Astrocyte (in vitro differentiated cells and primary cell): ENCODE results near the gene MB. TPM values are rescaled to one million over a fixed set of nuclear protein-coding genes. Genes with fewer than 3 reads are reported as not detected.

Source experiments
- DNase-seq: peaks from one replicate; pipeline ENCODE4 v3.0.0-alpha.2; 2010; ENCODE audit warnings: low read depth
- FAIRE-seq: peaks from 2 replicates; lab custom pipeline; 2011; peaks lifted over from hg19 to GRCh38; lab: Jason Lieb, UNC
- H2AFZ ChIP-seq: 2 replicates; pipeline ENCODE4 v1.6.0; 2012; ENCODE audit warnings: low read depth, low read length, inconsistent platforms
- H3K27ac ChIP-seq: 2 replicates; pipeline ENCODE4 v1.5.1; 2011; ENCODE audit warnings: low read depth, low read length, inconsistent platforms
- H3K27me3 ChIP-seq: 2 replicates; pipeline ENCODE4 v1.6.0; 2011; ENCODE audit warnings: low read length, inconsistent platforms; ENCODE audit not compliant: insufficient read depth
- H3K36me3 ChIP-seq: 2 replicates; pipeline ENCODE4 v1.5.1; 2011; ENCODE audit warnings: low read length, inconsistent platforms; ENCODE audit not compliant: insufficient read depth
- H3K4me1 ChIP-seq: 2 replicates; pipeline ENCODE4 v1.5.1; 2011; ENCODE audit warnings: low read length, inconsistent platforms; ENCODE audit not compliant: insufficient read depth
- H3K4me2 ChIP-seq: 2 replicates; pipeline ENCODE4 v1.6.0; 2012; ENCODE audit warnings: low read length, inconsistent platforms
- H3K4me3 ChIP-seq: 2 replicates; pipeline ENCODE4 v1.5.1; 2011; ENCODE audit warnings: low read depth, mild to moderate bottlenecking, low read length, inconsistent platforms; ENCODE audit not compliant: insufficient read depth
- H3K79me2 ChIP-seq: 2 replicates; pipeline ENCODE4 v1.6.0; 2012; ENCODE audit warnings: mild to moderate bottlenecking, low read length, inconsistent platforms; ENCODE audit not compliant: insufficient read depth
- H3K9ac ChIP-seq: 2 replicates; pipeline ENCODE4 v1.6.0; 2012; ENCODE audit warnings: mild to moderate bottlenecking, low read length, inconsistent platforms
- H3K9me3 ChIP-seq: 2 replicates; pipeline ENCODE4 v1.5.1; 2012; ENCODE audit warnings: low read depth, mild to moderate bottlenecking, low read length, inconsistent platforms; ENCODE audit not compliant: insufficient read depth
- H4K20me1 ChIP-seq: 2 replicates; pipeline ENCODE4 v1.6.0; 2012; ENCODE audit warnings: low read length, inconsistent platforms; ENCODE audit not compliant: insufficient read depth
- H3K27ac Mint-ChIP-seq: one replicate; pipeline ENCODE4 v1.8.0; 2021; ENCODE audit warnings: mild to moderate bottlenecking, mixed read lengths; ENCODE audit not compliant: unreplicated experiment
- H3K27me3 Mint-ChIP-seq: one replicate; pipeline ENCODE4 v1.8.0; 2021; ENCODE audit warnings: low read depth, mixed read lengths; ENCODE audit not compliant: unreplicated experiment
- H3K36me3 Mint-ChIP-seq: one replicate; pipeline ENCODE4 v1.8.0; 2021; ENCODE audit warnings: low read depth, mixed read lengths; ENCODE audit not compliant: unreplicated experiment
- H3K4me1 Mint-ChIP-seq: one replicate; pipeline ENCODE4 v1.8.0; 2021; ENCODE audit warnings: low read depth, mixed read lengths; ENCODE audit not compliant: unreplicated experiment
- H3K4me3 Mint-ChIP-seq: one replicate; pipeline ENCODE4 v1.8.0; 2021; ENCODE audit warnings: mild to moderate bottlenecking, moderate library complexity, mixed read lengths; ENCODE audit not compliant: unreplicated experiment
- H3K9me3 Mint-ChIP-seq: one replicate; pipeline ENCODE4 v1.8.0; 2021; ENCODE audit warnings: mild to moderate bottlenecking, mixed read lengths; ENCODE audit not compliant: unreplicated experiment
- EZH2 ChIP-seq: IDR thresholded peaks from 2 replicates; pipeline ENCODE4 v1.6.1; 2012; ENCODE audit warnings: mild to moderate bottlenecking, low read length, inconsistent platforms; ENCODE audit not compliant: insufficient read depth
- total RNA-seq: library from RNA; stranded (reverse); gene quantifications from 2 replicates; pipeline ENCODE4 v1.2.1, GENCODE V29; 2021
- TF ChIP-seq, protein P1 (sequence below): IDR thresholded peaks from 2 replicates; pipeline ENCODE4 v1.5.1; 2011; ENCODE audit warnings: low read depth, mild to moderate bottlenecking, inconsistent platforms, low read length, moderate library complexity; ENCODE audit not compliant: insufficient read depth

The MB gene
- total RNA-seq, 1 donor from 2014 or later: not detected

DNA sequence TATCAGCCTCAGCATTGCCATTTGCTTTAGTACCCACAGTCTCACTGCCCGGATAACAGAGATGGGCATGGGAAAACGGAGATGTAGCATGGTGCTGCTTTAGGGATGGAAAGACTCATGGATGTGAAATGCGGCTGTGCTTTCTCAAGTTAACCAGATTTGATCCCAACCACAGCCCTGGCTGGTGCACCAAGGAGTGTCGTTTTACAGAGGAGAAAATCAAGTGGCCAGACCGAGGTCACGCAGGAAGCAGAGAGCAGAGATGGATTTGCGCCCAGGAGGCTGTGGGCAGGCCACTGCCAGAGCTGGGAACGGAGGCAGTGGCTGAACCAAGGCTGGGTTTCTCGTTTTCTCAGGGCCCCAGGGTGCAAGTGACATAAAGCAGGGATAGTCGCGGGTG is 9.0 kb downstream of the MB start:
- Histone ChIP-seq H3K79me2 (no peaks in the 10 kb centered on the region), H3K9ac (no peak overlapping the region), H4K20me1 (no peaks in the 10 kb centered on the region), H3K9me3 (no peaks in the 10 kb centered on the region), H2AFZ (no peak overlapping the region), H3K4me2 (no peak overlapping the region), H3K36me3 (no peaks in the 10 kb centered on the region), H3K4me3 (no peak overlapping the region), H3K4me1 (peaks cover 12% of the 10 kb centered on the region), H3K27me3 (peaks cover 15% of the 10 kb centered on the region), H3K27ac (no peak overlapping the region)
- H3K4me3 Mint-ChIP-seq: no peak overlapping the region
- FAIRE-seq: no peak
- H3K9me3 Mint-ChIP-seq: peaks cover 3% of the 10 kb centered on the region
- TF ChIP-seq, protein P1, sequence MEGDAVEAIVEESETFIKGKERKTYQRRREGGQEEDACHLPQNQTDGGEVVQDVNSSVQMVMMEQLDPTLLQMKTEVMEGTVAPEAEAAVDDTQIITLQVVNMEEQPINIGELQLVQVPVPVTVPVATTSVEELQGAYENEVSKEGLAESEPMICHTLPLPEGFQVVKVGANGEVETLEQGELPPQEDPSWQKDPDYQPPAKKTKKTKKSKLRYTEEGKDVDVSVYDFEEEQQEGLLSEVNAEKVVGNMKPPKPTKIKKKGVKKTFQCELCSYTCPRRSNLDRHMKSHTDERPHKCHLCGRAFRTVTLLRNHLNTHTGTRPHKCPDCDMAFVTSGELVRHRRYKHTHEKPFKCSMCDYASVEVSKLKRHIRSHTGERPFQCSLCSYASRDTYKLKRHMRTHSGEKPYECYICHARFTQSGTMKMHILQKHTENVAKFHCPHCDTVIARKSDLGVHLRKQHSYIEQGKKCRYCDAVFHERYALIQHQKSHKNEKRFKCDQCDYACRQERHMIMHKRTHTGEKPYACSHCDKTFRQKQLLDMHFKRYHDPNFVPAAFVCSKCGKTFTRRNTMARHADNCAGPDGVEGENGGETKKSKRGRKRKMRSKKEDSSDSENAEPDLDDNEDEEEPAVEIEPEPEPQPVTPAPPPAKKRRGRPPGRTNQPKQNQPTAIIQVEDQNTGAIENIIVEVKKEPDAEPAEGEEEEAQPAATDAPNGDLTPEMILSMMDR: no peak
- TF ChIP-seq EZH2: no peak
- peaks cover 55% of the 10 kb centered on the region for H3K27me3 Mint-ChIP-seq
- H3K27ac Mint-ChIP-seq: no peak overlapping the region
- H3K4me1 Mint-ChIP-seq: peaks cover 13% of the 10 kb centered on the region
- no peaks in the 10 kb centered on the region for H3K36me3 Mint-ChIP-seq
- peak; percentile 18 for DNase-seq

DNA sequence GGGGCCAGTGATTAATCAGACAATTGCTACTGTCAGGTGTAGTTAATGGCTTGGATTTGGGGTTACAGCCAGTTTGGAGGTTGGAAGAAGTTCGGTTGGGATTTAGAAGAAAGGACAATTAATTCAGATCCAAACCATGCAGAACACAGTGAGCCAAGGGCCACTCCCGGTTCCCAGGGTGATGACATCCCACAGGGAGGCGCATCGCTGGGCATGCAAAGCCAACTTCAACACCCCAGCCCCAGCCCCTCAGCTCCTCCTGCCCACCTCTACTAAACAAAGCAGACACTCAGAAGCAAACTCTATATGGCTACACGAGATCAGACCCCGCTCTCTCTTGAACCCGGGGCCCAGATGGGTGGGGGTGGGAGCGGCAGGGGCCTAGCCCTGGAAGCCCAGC is 10.2 kb downstream of the MB start:
- no peaks in the 10 kb centered on the region for H3K36me3 Mint-ChIP-seq

DNA sequence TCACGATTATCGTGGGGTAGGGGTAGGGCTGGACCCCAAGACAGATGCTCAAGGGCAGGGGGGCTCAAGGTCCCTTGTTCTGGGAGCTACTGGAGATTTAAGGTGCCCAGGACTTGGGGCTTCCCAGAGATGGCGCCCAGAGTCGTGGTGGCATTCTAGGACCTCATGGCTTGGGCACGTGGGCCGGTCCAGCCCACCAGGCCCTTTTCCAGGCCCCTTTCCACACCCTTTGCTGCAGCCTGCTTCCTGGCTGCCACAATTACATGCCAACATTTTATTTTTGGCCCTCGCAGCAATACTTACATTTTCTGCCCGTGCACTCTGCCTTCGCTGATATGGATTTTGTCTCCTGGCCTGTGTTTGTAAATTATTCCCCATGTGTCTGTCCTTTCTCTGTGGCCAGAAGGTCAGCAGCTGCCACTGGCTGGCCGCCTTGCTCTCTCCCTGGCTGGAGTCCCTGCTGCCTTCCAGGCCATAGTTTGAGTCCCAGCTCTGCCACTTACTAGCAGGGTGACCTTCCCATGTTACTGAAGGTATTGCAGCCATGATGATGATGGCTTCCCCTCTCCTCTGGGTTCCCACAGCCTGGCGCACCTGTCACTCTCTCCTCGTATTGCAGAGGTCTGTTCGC is 11.2 kb downstream of the MB start:
- no peak overlapping the region for H2AFZ ChIP-seq
- peaks cover 11% of the 10 kb centered on the region for H3K27me3 ChIP-seq
- no peak overlapping the region for H3K4me2 ChIP-seq
- TF ChIP-seq, protein P1: no peak
- no peak for TF ChIP-seq EZH2
- H3K27ac ChIP-seq: no peak overlapping the region
- DNase-seq: no peak
- Mint-ChIP-seq H3K36me3 (no peaks in the 10 kb centered on the region), H3K4me3 (no peak overlapping the region), H3K27me3 (peaks cover 38% of the 10 kb centered on the region), H3K27ac (no peak overlapping the region), H3K4me1 (peaks cover 13% of the 10 kb centered on the region), H3K9me3 (peaks cover 3% of the 10 kb centered on the region)
- H3K9me3 ChIP-seq: no peaks in the 10 kb centered on the region
- peaks cover 18% of the 10 kb centered on the region for H3K4me1 ChIP-seq
- H3K36me3 ChIP-seq: no peaks in the 10 kb centered on the region
- H3K79me2 ChIP-seq: no peaks in the 10 kb centered on the region
- FAIRE-seq: no peak
- no peaks in the 10 kb centered on the region for H4K20me1 ChIP-seq
- no peak overlapping the region for H3K9ac ChIP-seq
- no peak overlapping the region for H3K4me3 ChIP-seq

More for the DNA sequence above, 10.2 kb downstream of the MB start:
- FAIRE-seq (no peak), DNase-seq (no peak)
- Histone ChIP-seq H4K20me1 (no peaks in the 10 kb centered on the region), H3K27me3 (peaks cover 15% of the 10 kb centered on the region), H3K9ac (no peak overlapping the region), H3K4me2 (no peak overlapping the region), H3K36me3 (no peaks in the 10 kb centered on the region), H3K79me2 (no peaks in the 10 kb centered on the region), H3K4me3 (no peak overlapping the region), H3K9me3 (no peaks in the 10 kb centered on the region), H3K4me1 (peaks cover 18% of the 10 kb centered on the region), H3K27ac (no peak overlapping the region), H2AFZ (no peak overlapping the region)
- Mint-ChIP-seq H3K4me3 (no peak overlapping the region), H3K27me3 (peaks cover 45% of the 10 kb centered on the region), H3K4me1 (peaks cover 13% of the 10 kb centered on the region), H3K9me3 (peaks cover 3% of the 10 kb centered on the region), H3K27ac (no peak overlapping the region)
- no peak for TF ChIP-seq EZH2
- TF ChIP-seq, protein P1: no peak
